Measurements from ENCODE around the gene MCOLN2.

DNA sequence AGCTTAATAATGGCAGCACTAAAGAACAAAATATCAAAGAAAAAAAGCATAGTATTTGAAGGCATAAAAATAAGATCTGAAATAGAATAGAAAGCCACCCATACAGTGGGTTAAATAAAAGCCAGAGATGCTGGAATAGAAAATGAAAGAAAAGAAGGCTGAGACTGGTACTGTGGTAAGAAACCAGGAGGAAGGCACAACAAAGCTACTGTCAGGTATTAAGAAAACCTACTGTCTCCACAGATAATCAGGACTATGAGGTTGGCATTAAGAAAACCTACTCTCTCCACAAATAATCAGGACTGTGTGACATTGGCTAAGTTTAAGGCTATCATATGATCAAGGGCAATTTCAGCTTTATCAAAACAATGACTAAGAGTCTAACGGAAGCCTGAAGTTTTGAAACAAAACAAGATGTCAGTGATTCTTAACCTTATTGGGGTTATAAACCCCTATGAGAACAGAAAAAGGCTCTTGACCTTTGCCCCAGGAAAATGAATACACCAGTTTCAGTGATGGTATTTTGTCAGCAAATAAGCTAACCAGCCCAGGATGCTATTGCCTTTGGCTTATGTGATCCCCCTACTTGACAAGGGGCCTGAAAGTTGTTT lies 24.4 kb downstream of the MCOLN2 start:
- TF ChIP-seq, protein P1, sequence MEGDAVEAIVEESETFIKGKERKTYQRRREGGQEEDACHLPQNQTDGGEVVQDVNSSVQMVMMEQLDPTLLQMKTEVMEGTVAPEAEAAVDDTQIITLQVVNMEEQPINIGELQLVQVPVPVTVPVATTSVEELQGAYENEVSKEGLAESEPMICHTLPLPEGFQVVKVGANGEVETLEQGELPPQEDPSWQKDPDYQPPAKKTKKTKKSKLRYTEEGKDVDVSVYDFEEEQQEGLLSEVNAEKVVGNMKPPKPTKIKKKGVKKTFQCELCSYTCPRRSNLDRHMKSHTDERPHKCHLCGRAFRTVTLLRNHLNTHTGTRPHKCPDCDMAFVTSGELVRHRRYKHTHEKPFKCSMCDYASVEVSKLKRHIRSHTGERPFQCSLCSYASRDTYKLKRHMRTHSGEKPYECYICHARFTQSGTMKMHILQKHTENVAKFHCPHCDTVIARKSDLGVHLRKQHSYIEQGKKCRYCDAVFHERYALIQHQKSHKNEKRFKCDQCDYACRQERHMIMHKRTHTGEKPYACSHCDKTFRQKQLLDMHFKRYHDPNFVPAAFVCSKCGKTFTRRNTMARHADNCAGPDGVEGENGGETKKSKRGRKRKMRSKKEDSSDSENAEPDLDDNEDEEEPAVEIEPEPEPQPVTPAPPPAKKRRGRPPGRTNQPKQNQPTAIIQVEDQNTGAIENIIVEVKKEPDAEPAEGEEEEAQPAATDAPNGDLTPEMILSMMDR (conservative IDR thresholded peaks at IDR 0.05): no peak
- TF ChIP-seq EZH2 (IDR thresholded peaks at IDR 0.05; ENCODE audit: low read depth): no peak

Measured in PC-9 (cell line).